Psoas muscle (tissue), 8 donors: ENCODE results near the gene PPIL3. TPM values are rescaled to one million over a fixed set of nuclear protein-coding genes. Genes with fewer than 3 reads are reported as not detected.
A peak's percentile ranks its signal among the peaks of the same experiment; 100 is the strongest.

Experiments
- ATAC-seq, 4 donors: fragments of 200-7000 bp; cut with Tn5 transposase; one replicate each; pipeline ENCODE4 v1.9.1; 2020; ENCODE audit warnings: moderate library complexity in 3 of 4, mild to moderate bottlenecking in 2 of 4
- DNase-seq, 2 donors: peaks; one replicate each; pipeline ENCODE4 v3.0.0-alpha.2; 2020
- H3K27ac ChIP-seq: fragments of 200-600 bp; one replicate; pipeline ENCODE4 v1.8.0; 2022
- H3K27me3 ChIP-seq, 3 donors: fragments of 200-600 bp in 1 of 3; one replicate each; pipeline versions ENCODE4 v1.6.1 to v1.8.0; 2013 to 2022; ENCODE audit warnings: low read length in 2 of 3, mild to moderate bottlenecking in 2 of 3, moderate library complexity in 1 of 3; ENCODE audit not compliant: insufficient read depth in 3 of 3
- H3K36me3 ChIP-seq, 2 donors: fragments of 200-600 bp in 1 of 2; one replicate each; pipeline versions ENCODE4 v1.6.1 to v1.8.0; 2013 to 2022; ENCODE audit warnings: low read depth in 1 of 2, mild to moderate bottlenecking in 1 of 2, moderate library complexity in 1 of 2; ENCODE audit not compliant: insufficient read depth in 1 of 2
- H3K4me1 ChIP-seq: fragments of 200-600 bp; one replicate; pipeline ENCODE4 v1.8.0; 2022
- H3K4me3 ChIP-seq: fragments of 200-600 bp; one replicate; pipeline ENCODE4 v1.8.0; 2022; ENCODE audit warnings: mild to moderate bottlenecking
- H3K9me3 ChIP-seq: fragments of 200-600 bp; one replicate; pipeline ENCODE4 v1.8.0; 2022
- CTCF ChIP-seq: fragments of 200-600 bp; IDR thresholded peaks from one replicate; pipeline ENCODE4 v1.8.0; 2022; ENCODE audit warnings: antibody characterized with exemption
- WGBS, 3 donors: extraction: QIAGEN DNeasy Blood & Tissue Kit; methylation state at CpG; one replicate each; pipeline versions ENCODE4 v1.1.6 to v1.1.7; 2013; 5-methylcytosine and 5-hydroxymethylcytosine counted together
- intact Hi-C, 2 donors: fragments of 100-400 bp; cut with DNase I; formaldehyde crosslinking; loops; one replicate each; pipeline versions ENCODE4 v1.11.0 to v1.14.2; 2022
- polyA plus RNA-seq, 3 donors: library from polyadenylated mRNA; stranded (reverse); fragments of 200-250 nt; gene quantifications; one replicate each; pipeline ENCODE4 v1.2.3, GENCODE V29; 2013
- total RNA-seq, 4 donors: library from RNA; stranded (reverse); fragmentation: NEBNext Ultra II Directional in 2 of 4; extraction: Animal tissue kit (Norgen Biotek cat#: 25700) in 2 of 4; gene quantifications; one replicate each; pipeline versions ENCODE4 v1.2.1 to v1.2.4, GENCODE V29; 2021 to 2023
- donor health status: healthy with polysubstance abuse.
- donor health status: DM: no; HTN: no; CAD: no; lungs with moderate emphysema.
- donor health status: Bipolar disorder and iron deficiency.
- donor health status: healthy.
- donor health status: DM: yes; HTN: yes; CAD: no.
- donor health status: DM: no; HTN: no; CAD: no.
- donor health status: DM: no; HTN: no; CAD: no.
- donor health status: DM: yes; HTN: yes; CAD: no.

The PPIL3 gene
- total and polyA plus RNA-seq, 7 donors, result 10.7 to 31.2 (median 17.4) TPM

DNA sequence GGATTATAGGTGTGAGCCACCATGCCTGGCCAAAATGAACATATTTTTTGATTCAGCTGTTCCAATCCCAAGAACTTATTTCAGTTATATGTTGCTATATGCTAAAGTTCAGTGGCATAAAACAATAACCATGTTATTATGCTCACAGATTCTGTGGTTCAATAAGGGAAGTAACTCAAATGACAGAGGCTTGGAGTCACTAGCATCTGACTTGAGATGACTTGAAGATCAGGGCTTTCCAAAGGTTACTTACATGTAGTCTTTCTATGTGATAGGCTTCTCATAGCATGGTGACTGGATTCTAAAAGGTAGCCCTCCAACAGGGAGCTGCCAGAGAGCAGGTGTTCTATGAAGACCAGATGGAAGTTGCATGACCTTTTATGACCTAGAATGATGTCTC, 41.6 kb downstream of the PPIL3 start:
- DNase-seq (no peak), ATAC-seq (no peak)
- peaks cover 0 to 18% of the 10 kb centered on the region in 2 donors for H3K36me3 ChIP-seq
- H3K9me3 ChIP-seq, result no peaks in the 10 kb centered on the region
- no peak for TF ChIP-seq CTCF
- intact Hi-C loops, result no loop called here
- H3K27ac ChIP-seq, result no peak overlapping the region
- H3K4me3 ChIP-seq, result no peak overlapping the region
- H3K4me1 ChIP-seq, result no peaks in the 10 kb centered on the region
- no peaks in the 10 kb centered on the region for H3K27me3 ChIP-seq

GRCh38 chr2:200845669-200846325, 43.1 kb downstream of the PPIL3 start:
- intact Hi-C loops, result no loop called here
- Histone ChIP-seq H3K4me3 (no peak overlapping the region), H3K36me3 (peaks cover 0 to 4% of the 10 kb centered on the region in 2 donors), H3K27me3 (no peaks in the 10 kb centered on the region), H3K9me3 (no peaks in the 10 kb centered on the region), H3K4me1 (no peaks in the 10 kb centered on the region), H3K27ac (no peak overlapping the region)
- ATAC-seq, result no peak
- 86 to 92% (median 90%) methylated on average over 10 of the region's 10 CpGs for whole genome bisulfite sequencing, 3 donors
- DNase-seq, result no peak
- no peak for TF ChIP-seq CTCF

GRCh38 chr2:200845194-200845593, 43.7 kb downstream of the PPIL3 start:
- ATAC-seq (peak in 1 of 4 donors; percentile 13), DNase-seq (no peak)
- Histone ChIP-seq H3K27me3 (no peaks in the 10 kb centered on the region), H3K4me3 (no peak overlapping the region), H3K36me3 (no peaks in the 10 kb centered on the region), H3K9me3 (no peaks in the 10 kb centered on the region), H3K27ac (no peak overlapping the region), H3K4me1 (no peaks in the 10 kb centered on the region)
- intact Hi-C loops, result no loop called here
- TF ChIP-seq CTCF, result no peak
- 82 to 89% (median 82%) methylated on average over 5 of the region's 5 CpGs for WGBS, 3 donors

DNA sequence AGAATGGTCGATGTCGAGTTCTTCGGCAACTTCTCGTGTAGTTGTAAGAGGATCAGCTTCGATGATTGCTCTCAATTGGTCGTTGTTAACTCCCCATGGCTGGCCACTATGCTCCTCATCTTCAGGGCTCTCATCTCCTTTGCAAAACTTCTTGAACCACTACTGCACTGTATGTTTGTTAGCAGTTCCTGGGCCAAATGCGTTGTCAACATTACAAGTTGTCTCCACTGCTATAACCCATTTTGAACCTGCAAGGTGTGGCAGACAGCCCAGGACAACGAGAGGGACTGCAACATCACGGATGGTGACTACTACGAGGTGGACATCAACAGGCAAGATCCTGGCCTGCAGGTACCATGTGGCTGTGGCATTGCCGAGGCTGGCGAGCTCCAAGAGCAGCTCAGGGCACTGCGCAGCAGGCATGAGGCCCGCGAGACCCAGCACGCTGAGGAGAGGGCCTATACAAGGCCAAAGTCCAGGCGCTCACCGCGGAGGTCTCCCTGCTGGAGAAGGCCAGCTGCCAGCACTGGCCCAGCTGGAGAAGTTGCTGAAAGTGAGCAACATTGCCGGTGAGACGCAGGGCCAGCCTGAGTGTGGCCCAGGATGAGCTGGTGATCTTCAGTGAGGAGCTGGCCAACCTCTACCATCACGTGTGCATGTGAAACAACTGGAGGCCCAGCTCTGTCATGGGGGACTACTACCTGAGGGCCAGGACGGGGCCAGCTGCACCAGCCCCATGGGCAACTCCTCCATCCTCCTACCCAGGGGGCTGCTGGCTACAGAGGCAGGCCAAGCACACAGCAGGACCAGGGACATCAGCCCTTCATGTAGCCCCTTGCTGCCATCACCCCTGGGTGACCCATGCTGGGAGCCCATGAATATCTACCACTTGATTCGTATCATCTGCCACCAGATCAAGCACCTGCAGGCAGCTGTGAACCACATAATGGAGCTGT, 44.6 kb downstream of the PPIL3 start:
- Histone ChIP-seq H3K36me3 (no peaks in the 10 kb centered on the region), H3K4me3 (no peak overlapping the region), H3K27me3 (no peaks in the 10 kb centered on the region), H3K27ac (no peak overlapping the region), H3K9me3 (no peaks in the 10 kb centered on the region), H3K4me1 (no peaks in the 10 kb centered on the region)
- WGBS, 3 donors, result 88 to 91% (median 91%) methylated on average over 24 of the region's 24 CpGs
- no peak for TF ChIP-seq CTCF
- no peak for DNase-seq
- intact Hi-C loops, result no loop called here
- ATAC-seq, result no peak
